Keratinocyte (primary cell): ENCODE data around the gene LILRB4. TPM values are rescaled to one million over a fixed set of nuclear protein-coding genes. Genes with fewer than 3 reads are reported as not detected.

Experiments
- DNase-seq: peaks from one replicate; pipeline ENCODE4 v3.0.0-alpha.2; 2011; ENCODE audit warnings: low read depth, missing footprints, low spot score
- FAIRE-seq: peaks from 2 replicates; lab custom pipeline; 2011; peaks lifted over from hg19 to GRCh38; lab: Jason Lieb, UNC
- H2AFZ ChIP-seq: 2 replicates; pipeline ENCODE4 v1.6.0; 2012; ENCODE audit warnings: low read length, control low read depth, inconsistent platforms; ENCODE audit not compliant: control insufficient read depth
- H3K27ac ChIP-seq: 2 replicates; pipeline ENCODE4 v1.5.1; 2011; ENCODE audit warnings: low read length; ENCODE audit not compliant: control insufficient read depth, insufficient read depth
- H3K27me3 ChIP-seq: 3 replicates; pipeline ENCODE4 v1.6.0; 2011; ENCODE audit warnings: low read length; ENCODE audit not compliant: control insufficient read depth, insufficient read depth; ENCODE audit errors: extremely low read depth
- H3K36me3 ChIP-seq, 2 experiments: 2 replicates in 1 of 2; 3 replicates in 1 of 2; pipeline ENCODE4 v1.5.1; 2011; ENCODE audit warnings: low read length in 2 of 2, mild to moderate bottlenecking in 1 of 2; ENCODE audit not compliant: control insufficient read depth in 2 of 2, insufficient read depth in 2 of 2; ENCODE audit errors: extremely low read depth in 1 of 2
- H3K4me1 ChIP-seq: 3 replicates; pipeline ENCODE4 v1.5.1; 2011; ENCODE audit warnings: low read length; ENCODE audit not compliant: control insufficient read depth, insufficient read depth; ENCODE audit errors: extremely low read depth
- H3K4me2 ChIP-seq: 3 replicates; pipeline ENCODE4 v1.6.0; 2011; ENCODE audit warnings: low read depth, low read length; ENCODE audit not compliant: control insufficient read depth, insufficient read depth; ENCODE audit errors: extremely low read depth
- H3K4me3 ChIP-seq, 3 experiments: fragments of 200-600 bp in 1 of 3; sonication (generic) in 1 of 3; 2 replicates in 2 of 3; 3 replicates in 1 of 3; pipeline ENCODE4 v1.5.1; 2011 to 2016; ENCODE audit warnings: low read length in 3 of 3, mild to moderate bottlenecking in 3 of 3, control low read depth in 2 of 3, inconsistent platforms in 1 of 3, low read depth in 1 of 3, mixed read lengths in 1 of 3, mixed run types in 1 of 3, moderate library complexity in 1 of 3; ENCODE audit not compliant: control insufficient read depth in 2 of 3, insufficient read depth in 2 of 3; ENCODE audit errors: extremely low read depth in 1 of 3
- H3K79me2 ChIP-seq: 2 replicates; pipeline ENCODE4 v1.6.0; 2012; ENCODE audit warnings: low read length; ENCODE audit not compliant: control insufficient read depth, insufficient read depth
- H3K9ac ChIP-seq: 3 replicates; pipeline ENCODE4 v1.6.0; 2011; ENCODE audit warnings: low read length; ENCODE audit not compliant: control insufficient read depth, insufficient read depth; ENCODE audit errors: extremely low read depth
- H3K9me1 ChIP-seq: 3 replicates; pipeline ENCODE4 v1.6.0; 2011; ENCODE audit warnings: low read length; ENCODE audit not compliant: control insufficient read depth, insufficient read depth; ENCODE audit errors: extremely low read depth
- H3K9me3 ChIP-seq: 2 replicates; pipeline ENCODE4 v1.5.1; 2012; ENCODE audit warnings: low read depth, low read length; ENCODE audit not compliant: control insufficient read depth
- H4K20me1 ChIP-seq: 3 replicates; pipeline ENCODE4 v1.6.0; 2011; ENCODE audit warnings: low read length; ENCODE audit not compliant: control insufficient read depth, insufficient read depth; ENCODE audit errors: extremely low read depth
- EZH2 ChIP-seq: IDR thresholded peaks from one replicate; pipeline ENCODE4 v1.6.1; 2012; ENCODE audit warnings: inconsistent platforms, mild to moderate bottlenecking, low read length, moderate library complexity
- dilution Hi-C: fragments of 300-500 bp; cut with MboI; formaldehyde crosslinking; loops from one replicate; pipeline ENCODE4 v1.7.0; 2020; ENCODE audit warnings: low sequenced_read_pairs; ENCODE audit not compliant: extremely low pct_ligation_motif_present
- polyA plus RNA-seq, 5 experiments: library from polyadenylated mRNA; depleted of rRNA in 3 of 5; stranded (reverse) in 3 of 5; stranded (forward) in 1 of 5; unstranded in 1 of 5; fragments of >200 nt; gene quantifications; 1 replicate in 1 of 5; 2 replicates in 3 of 5; 3 replicates in 1 of 5; pipeline versions ENCODE4 v1.2.1 to v1.2.3, GENCODE V29; 2011 to 2012; ENCODE audit warnings: missing spikeins in 2 of 5, low read depth in 1 of 5, low replicate concordance in 1 of 5
- TF ChIP-seq, protein P1 (sequence below), 3 experiments: IDR thresholded peaks in 1 of 3; conservative IDR thresholded peaks in 1 of 3; optimal IDR thresholded peaks in 1 of 3; 2 replicates in 2 of 3; 3 replicates in 1 of 3; pipeline versions ENCODE3 to v1.5.1; 2011; ENCODE audit warnings: low read length in 3 of 3, mild to moderate bottlenecking in 3 of 3, moderate library complexity in 2 of 3, control low read depth in 1 of 3, inconsistent platforms in 1 of 3; ENCODE audit not compliant: insufficient read depth in 2 of 3; ENCODE audit errors: extremely low read depth in 1 of 3

The LILRB4 gene
- polyA plus RNA-seq, 1 donor (not counting 4 experiments of a cell fraction or from before 2014, with no cell fraction given) = not detected

DNA sequence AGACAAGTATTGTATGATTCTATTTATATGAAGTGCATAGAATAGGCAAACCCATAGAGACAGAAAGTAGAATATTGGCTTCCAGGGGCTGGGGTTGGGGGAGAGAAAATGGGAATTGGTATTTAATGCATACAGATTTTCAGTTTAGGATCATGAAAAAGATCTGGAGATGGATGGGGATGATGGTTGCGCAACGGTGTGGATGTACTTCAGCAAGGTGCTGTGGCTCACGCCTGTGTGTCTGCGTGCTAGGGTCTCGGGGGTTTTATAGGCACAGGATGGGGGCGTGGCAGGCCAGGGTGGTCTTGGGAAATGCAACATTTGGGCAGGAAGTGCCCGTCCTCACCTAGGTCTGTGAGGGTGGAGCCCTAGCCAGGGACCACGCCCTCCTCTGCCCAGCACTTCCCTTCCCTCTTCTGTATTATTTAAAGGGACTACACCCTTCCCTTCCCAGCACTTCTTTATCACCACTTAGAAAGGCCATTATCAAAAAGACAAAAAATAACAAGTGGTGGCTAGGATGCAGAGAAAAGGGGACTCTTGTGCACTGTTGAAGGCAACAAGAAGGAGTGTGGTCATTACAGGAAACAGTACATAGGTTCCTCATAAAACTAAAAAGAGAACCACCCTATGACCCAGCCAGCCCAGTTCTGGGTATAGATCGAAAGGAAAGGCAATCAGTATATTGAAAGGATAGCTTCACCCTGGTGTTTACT is 29.0 kb downstream of the LILRB4 start:
- dilution Hi-C loops = no loop called here
- H3K9me3 ChIP-seq = no peaks in the 10 kb centered on the region
- no peaks in the 10 kb centered on the region for H4K20me1 ChIP-seq
- no peaks in the 10 kb centered on the region for H3K36me3 ChIP-seq
- H3K27me3 ChIP-seq = no peaks in the 10 kb centered on the region
- no peak for DNase-seq
- FAIRE-seq = no peak
- H3K9me1 ChIP-seq = no peaks in the 10 kb centered on the region
- no peak overlapping the region for H3K27ac ChIP-seq
- no peak overlapping the region for H3K9ac ChIP-seq
- TF ChIP-seq, protein P1, sequence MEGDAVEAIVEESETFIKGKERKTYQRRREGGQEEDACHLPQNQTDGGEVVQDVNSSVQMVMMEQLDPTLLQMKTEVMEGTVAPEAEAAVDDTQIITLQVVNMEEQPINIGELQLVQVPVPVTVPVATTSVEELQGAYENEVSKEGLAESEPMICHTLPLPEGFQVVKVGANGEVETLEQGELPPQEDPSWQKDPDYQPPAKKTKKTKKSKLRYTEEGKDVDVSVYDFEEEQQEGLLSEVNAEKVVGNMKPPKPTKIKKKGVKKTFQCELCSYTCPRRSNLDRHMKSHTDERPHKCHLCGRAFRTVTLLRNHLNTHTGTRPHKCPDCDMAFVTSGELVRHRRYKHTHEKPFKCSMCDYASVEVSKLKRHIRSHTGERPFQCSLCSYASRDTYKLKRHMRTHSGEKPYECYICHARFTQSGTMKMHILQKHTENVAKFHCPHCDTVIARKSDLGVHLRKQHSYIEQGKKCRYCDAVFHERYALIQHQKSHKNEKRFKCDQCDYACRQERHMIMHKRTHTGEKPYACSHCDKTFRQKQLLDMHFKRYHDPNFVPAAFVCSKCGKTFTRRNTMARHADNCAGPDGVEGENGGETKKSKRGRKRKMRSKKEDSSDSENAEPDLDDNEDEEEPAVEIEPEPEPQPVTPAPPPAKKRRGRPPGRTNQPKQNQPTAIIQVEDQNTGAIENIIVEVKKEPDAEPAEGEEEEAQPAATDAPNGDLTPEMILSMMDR (optimal IDR thresholded peaks at IDR 0.05 in 1 of 3, IDR thresholded peaks at IDR 0.05 in 1 of 3, conservative IDR thresholded peaks at IDR 0.05 in 1 of 3; ENCODE audit: extremely low read depth in 1 of 3, insufficient read depth in 2 of 3, low read length in 3 of 3) = no peak
- no peak for TF ChIP-seq EZH2
- H3K4me1 ChIP-seq = no peaks in the 10 kb centered on the region
- H3K79me2 ChIP-seq = no peaks in the 10 kb centered on the region
- H2AFZ ChIP-seq = no peak overlapping the region
- no peak overlapping the region for H3K4me3 ChIP-seq
- no peak overlapping the region for H3K4me2 ChIP-seq

DNA sequence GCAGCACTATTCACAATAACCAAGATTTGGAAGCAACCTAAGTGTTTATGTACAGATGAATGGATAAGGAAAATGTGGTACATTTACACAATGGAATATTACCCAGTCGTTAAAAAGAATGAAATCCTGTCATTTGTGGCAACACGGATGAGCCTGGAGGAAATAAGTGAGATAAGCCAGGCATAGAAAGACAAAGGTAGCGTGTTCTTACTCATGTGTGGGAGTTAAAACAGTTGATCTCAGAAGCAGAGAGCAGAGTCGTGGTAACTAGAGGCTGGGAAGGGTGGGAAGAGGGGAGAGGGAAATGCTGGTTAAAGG is 29.5 kb downstream of the LILRB4 start:
- DNase-seq (no peak), FAIRE-seq (no peak)
- no peak overlapping the region for H3K4me3 ChIP-seq
- no peaks in the 10 kb centered on the region for H3K9me1 ChIP-seq
- H2AFZ ChIP-seq = no peak overlapping the region
- H3K27me3 ChIP-seq = no peaks in the 10 kb centered on the region
- no peak for TF ChIP-seq EZH2
- TF ChIP-seq, protein P1 (optimal IDR thresholded peaks at IDR 0.05 in 1 of 3, IDR thresholded peaks at IDR 0.05 in 1 of 3, conservative IDR thresholded peaks at IDR 0.05 in 1 of 3; ENCODE audit: extremely low read depth in 1 of 3, insufficient read depth in 2 of 3, low read length in 3 of 3) = no peak
- H3K79me2 ChIP-seq = no peaks in the 10 kb centered on the region
- no peak overlapping the region for H3K27ac ChIP-seq
- dilution Hi-C loops = no loop called here
- H3K9ac ChIP-seq = no peak overlapping the region
- H3K36me3 ChIP-seq = no peaks in the 10 kb centered on the region
- no peaks in the 10 kb centered on the region for H3K9me3 ChIP-seq
- no peaks in the 10 kb centered on the region for H3K4me1 ChIP-seq
- H3K4me2 ChIP-seq = no peak overlapping the region
- H4K20me1 ChIP-seq = no peaks in the 10 kb centered on the region
